ENCODE data around the gene RPUSD1. TPM values are rescaled to one million over a fixed set of nuclear protein-coding genes. Genes with fewer than 3 reads are reported as not detected.

RPUSD1 gene
- total RNA-seq, 1 experiment from 2014 or later, result 72.6 TPM

DNA sequence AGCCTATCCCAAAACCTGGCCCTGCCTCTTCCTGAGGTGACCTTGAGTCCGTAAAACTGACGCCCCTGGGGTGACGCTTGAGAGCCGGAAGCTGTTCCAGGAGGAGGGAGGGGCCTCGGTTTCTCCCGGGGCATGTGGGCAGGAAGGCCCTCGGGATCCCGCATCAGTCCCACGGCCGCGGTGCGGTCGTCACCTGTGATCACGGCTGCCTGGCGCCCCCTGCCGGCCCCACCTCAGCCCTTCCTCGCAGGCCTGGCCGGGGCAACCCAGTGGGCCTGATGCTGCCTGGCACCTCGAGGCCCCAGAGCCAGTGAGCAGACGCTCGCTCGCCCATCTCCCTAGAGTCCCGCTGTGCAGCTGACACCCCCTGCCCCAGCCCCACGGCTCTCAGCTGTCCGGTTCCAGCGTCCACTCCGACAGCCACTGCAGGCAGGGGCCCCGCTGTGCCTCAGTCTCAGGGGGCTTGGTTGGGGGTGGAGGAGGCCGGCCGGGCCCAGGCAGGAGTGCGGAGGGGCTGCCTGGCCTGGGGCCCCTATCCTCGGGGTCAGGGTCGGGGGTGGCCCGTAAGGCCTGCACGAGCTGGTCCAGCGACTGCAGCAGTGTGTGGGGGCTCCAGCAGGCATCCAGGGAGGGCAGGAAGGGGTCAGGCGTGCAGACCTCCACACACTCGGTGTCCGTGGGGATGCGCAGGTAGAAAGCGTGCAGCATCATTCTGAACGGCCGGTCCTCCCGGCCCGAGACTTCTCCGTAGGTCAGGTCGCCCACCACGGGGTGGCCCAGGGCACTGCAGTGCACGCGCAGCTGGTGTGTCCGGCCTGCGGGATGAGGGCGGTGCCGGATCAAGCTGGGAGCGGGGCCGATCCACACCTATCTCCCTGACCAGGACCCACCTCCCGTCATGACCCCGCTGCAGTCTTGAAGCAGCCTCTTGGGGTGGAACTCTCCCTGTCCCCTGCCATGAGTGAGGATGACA lies 2.3 kb downstream of the RPUSD1 start:
- ATAC-seq (no peak), DNase-seq (peak; percentile 48)
- no peak overlapping the region for H3K9ac ChIP-seq (ENCODE audit: low read length)
- ChIA-PET POLR2A (ENCODE audit: unreplicated experiment) (interaction anchor here (0.5 kb wide), 1 partner anchor 110 kb away, joined by 11 read pairs; the partner anchor contains the start of gene RHBDL1), CTCF (no interaction called here)
- no peak overlapping the region for H3K4me3 ChIP-seq (ENCODE audit: low read length)
- no peaks in the 10 kb centered on the region for H4K20me1 ChIP-seq (ENCODE audit: low read length)
- BruUV-seq (replicated peaks), result no TSS peak
- no peaks in the 10 kb centered on the region for H3K9me3 ChIP-seq (ENCODE audit: low read length)
- H3K36me3 ChIP-seq (ENCODE audit: low read depth, low read length), result no peaks in the 10 kb centered on the region; the same call in 1 of the 2 replicates
- no peak overlapping the region for H2AFZ ChIP-seq (ENCODE audit: low read length)
- H3K4me2 ChIP-seq (ENCODE audit: low read length), result no peak overlapping the region
- no peaks in the 10 kb centered on the region for H3K27me3 ChIP-seq (ENCODE audit: low read length)
- no peak overlapping the region for H3K27ac ChIP-seq (ENCODE audit: low read length)
- H3K79me2 ChIP-seq (ENCODE audit: low read length), result peaks cover 44% of the 10 kb centered on the region
- intact Hi-C loops (cut with micrococcal nuclease), result loop anchor here (10.0 kb wide), 1 partner anchor 71 kb away; the partner anchor contains the start of gene METRN
- no peaks in the 10 kb centered on the region for H3K9me2 ChIP-seq (replicated peaks; ENCODE audit: low read length)
- TF ChIP-seq EZH2 (IDR thresholded peaks at IDR 0.05; ENCODE audit: low read length, unreplicated experiment), result no peak
- TF ChIP-seq, protein P1, sequence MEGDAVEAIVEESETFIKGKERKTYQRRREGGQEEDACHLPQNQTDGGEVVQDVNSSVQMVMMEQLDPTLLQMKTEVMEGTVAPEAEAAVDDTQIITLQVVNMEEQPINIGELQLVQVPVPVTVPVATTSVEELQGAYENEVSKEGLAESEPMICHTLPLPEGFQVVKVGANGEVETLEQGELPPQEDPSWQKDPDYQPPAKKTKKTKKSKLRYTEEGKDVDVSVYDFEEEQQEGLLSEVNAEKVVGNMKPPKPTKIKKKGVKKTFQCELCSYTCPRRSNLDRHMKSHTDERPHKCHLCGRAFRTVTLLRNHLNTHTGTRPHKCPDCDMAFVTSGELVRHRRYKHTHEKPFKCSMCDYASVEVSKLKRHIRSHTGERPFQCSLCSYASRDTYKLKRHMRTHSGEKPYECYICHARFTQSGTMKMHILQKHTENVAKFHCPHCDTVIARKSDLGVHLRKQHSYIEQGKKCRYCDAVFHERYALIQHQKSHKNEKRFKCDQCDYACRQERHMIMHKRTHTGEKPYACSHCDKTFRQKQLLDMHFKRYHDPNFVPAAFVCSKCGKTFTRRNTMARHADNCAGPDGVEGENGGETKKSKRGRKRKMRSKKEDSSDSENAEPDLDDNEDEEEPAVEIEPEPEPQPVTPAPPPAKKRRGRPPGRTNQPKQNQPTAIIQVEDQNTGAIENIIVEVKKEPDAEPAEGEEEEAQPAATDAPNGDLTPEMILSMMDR (conservative IDR thresholded peaks at IDR 0.05; ENCODE audit: low read depth, low read length), result peak; percentile 69
- H3K4me1 ChIP-seq (ENCODE audit: insufficient read depth, low read length), result peaks cover 19% of the 10 kb centered on the region
- H3F3A ChIP-seq (ENCODE audit: low read length, unreplicated experiment), result no peaks in the 10 kb centered on the region

DNA sequence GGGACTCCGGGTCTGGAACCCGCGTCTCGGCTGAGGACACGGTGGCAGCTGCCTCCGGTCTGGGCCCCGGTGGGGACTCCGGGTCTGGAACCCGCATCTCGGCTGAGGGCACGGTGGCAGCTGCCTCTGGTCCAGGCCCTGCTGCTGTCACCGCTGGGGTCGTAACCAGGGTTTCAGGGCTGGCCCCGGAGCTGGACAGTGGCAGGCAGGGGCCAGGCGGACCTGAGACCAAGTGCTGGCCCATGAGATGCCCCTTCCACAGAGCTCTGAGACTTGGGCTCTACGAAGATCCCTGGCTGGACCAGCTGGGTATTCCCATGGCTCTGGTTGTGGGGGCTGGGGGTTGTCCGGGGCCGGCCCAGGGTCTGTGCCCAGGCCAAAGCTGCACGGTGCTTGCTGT lies 3.8 kb downstream of the RPUSD1 start:
- TF ChIP-seq EZH2phosphoT487 (IDR thresholded peaks at IDR 0.05; ENCODE audit: borderline replicate concordance, low read length) (no peak), EZH2 (IDR thresholded peaks at IDR 0.05; ENCODE audit: low read length, unreplicated experiment) (no peak)
- TF ChIP-seq, protein P1 (conservative IDR thresholded peaks at IDR 0.05; ENCODE audit: low read depth, low read length), result no peak
- H3K9me2 ChIP-seq (replicated peaks; ENCODE audit: low read length), result no peaks in the 10 kb centered on the region
- no peak overlapping the region for H2AFZ ChIP-seq (ENCODE audit: low read length)
- DNase-seq (no peak), ATAC-seq (no peak)
- intact Hi-C loops (cut with micrococcal nuclease), result loop anchor here (5.0 to 10.0 kb wide), 2 partner anchors 42 to 70 kb away; partner anchors contain the start of genes CIAO3 and METRN
- H3K79me2 ChIP-seq (ENCODE audit: low read length), result peaks cover 30% of the 10 kb centered on the region
- H3K9me3 ChIP-seq (ENCODE audit: low read length), result no peaks in the 10 kb centered on the region
- H3K4me3 ChIP-seq (ENCODE audit: low read length), result no peak overlapping the region
- H3K36me3 ChIP-seq (ENCODE audit: low read depth, low read length), result no peaks in the 10 kb centered on the region
- BruUV-seq (replicated peaks), result no TSS peak
- H3K27me3 ChIP-seq (ENCODE audit: low read length), result no peaks in the 10 kb centered on the region
- H4K20me1 ChIP-seq (ENCODE audit: low read length), result no peaks in the 10 kb centered on the region
- ChIA-PET CTCF (no interaction called here), POLR2A (ENCODE audit: unreplicated experiment) (no interaction called here)
- H3F3A ChIP-seq (ENCODE audit: low read length, unreplicated experiment), result no peaks in the 10 kb centered on the region
- H3K9ac ChIP-seq (ENCODE audit: low read length), result no peak overlapping the region
- peaks cover 16% of the 10 kb centered on the region for H3K4me1 ChIP-seq (ENCODE audit: insufficient read depth, low read length)
- no peak overlapping the region for H3K4me2 ChIP-seq (ENCODE audit: low read length)
- no peak overlapping the region for H3K27ac ChIP-seq (ENCODE audit: low read length)

All from PC-3 (cell line).